Measurements from ENCODE around the gene MOXD1.
"Not testable (repeated sequence)": the region's sequence is repeated elsewhere in the genome, so short reads cannot be mapped to it uniquely, and the experiment has no call there.

MOXD1 gene

GRCh38 chr6:132344811-132345210 lies 56.5 kb downstream of the MOXD1 start:
- no peak for DNase-seq

DNA sequence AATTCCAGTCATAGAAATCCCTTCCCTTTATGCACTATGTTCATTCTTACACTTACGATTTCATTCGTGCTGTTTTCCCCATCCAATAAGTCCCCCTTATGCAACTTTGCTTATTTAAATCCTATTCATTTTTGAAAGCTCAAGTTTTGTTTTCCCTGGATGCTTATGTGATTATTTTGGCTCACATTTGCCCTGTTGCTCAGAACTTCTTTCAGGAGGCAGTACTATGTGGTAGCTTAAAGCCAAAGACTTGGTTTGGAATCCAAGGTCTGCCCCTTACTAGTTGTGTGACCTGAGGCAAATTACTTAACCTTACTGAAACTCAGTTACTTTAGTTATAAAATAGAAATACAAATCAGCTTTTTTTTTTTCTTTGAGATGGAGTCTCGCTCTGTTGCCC lies 59.6 kb downstream of the MOXD1 start:
- DNase-seq: no peak

DNA sequence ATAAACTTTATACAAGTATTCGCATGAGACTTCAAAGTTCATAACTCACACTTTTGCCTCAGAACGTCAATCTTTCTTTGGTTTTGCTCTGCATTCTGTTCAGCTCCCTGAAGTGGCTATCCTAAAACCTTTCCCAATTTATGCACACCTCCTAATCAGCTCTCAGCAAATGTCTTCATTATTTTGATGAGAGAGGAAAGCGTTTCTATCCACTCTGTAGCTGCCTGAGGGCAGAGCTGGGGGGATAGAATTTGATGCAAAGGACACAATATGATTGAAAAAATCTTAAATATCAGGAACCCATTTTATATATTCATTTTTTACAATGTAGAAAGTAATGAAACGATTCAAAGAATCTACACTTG lies 66.8 kb downstream of the MOXD1 start:
- no peak for DNase-seq

- DNase-seq: no peak
Measured at GRCh38 chr6:132333639-132334520, 67.4 kb downstream of the MOXD1 start.

GRCh38 chr6:132330759-132331158 lies 70.5 kb downstream of the MOXD1 start:
- no peak for DNase-seq

DNA sequence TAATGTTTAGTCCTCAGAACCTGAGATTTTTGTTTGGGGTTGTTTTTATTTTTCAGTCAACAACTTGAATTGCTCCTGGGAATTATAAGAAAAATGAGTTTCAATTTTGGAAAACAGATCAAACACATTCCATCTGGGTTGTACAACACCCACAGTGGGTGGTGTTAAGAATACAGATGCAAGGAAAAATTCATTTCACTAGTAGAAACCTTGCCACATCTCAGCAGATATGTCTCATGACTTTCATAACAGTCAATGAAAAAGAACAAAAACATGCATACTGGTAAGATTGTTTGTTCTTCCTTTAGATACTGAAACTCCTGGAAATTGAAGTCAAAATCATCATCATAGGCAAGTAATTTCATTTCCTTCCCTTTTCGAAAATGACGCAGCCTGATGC lies 78.9 kb downstream of the MOXD1 start:
- DNase-seq: no peak

DNA sequence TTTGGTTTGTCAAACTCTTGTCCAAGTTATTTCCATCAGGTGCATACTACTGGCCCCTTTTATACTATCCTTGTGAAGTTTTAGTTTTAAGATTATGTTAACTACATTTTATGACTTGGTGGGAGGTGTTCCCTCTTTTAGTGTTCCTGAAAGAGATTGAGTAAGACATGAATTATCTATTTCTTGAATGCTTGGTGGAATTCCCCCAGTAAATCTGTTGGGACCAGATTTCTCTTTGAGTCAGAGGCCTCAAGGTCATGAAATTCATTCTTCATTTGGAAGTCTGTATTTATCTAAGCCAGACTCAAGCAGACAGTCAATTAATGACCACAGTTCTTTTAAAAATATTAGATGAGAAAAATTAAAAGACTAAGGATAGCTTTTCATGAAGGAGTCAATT lies 81.3 kb downstream of the MOXD1 start:
- DNase-seq: no peak

DNA sequence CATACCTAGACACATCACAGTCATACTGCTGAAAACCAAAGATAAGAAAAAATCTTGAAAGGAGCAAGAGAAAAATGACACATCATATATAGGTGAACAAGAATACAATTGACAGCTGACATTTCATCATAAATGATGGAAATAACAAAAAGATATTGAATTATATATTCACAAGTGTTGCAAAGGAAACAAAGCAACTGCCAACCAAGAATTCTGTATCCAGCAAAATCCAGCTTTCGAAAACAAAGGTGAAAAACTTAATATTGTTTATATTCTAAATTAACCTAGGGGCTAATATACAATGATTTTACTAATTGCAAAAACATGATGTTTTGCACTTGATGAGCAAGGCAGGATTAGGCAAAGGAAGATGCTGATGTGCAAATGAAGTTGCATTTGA lies 84.3 kb downstream of the MOXD1 start:
- no peak for DNase-seq

DNA sequence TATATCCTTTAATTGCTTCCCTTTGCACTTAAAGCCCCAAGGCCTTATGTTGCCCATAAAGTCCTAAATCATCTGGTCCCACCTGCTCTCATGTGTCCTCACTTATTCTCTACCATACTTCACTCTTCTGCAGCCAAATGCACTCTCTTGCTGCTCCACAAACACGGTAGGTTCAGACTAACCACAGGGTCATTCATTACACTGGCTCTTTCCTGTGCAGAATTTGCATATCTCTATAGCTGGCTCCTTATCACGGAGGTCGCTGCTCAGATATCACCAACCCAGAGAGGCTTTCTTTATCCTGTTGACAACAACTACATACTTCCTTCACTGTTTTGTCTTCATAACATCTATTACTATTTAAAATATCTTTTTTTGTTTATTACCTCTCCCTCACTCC lies 86.8 kb downstream of the MOXD1 start:
- DNase-seq: no peak

DNA sequence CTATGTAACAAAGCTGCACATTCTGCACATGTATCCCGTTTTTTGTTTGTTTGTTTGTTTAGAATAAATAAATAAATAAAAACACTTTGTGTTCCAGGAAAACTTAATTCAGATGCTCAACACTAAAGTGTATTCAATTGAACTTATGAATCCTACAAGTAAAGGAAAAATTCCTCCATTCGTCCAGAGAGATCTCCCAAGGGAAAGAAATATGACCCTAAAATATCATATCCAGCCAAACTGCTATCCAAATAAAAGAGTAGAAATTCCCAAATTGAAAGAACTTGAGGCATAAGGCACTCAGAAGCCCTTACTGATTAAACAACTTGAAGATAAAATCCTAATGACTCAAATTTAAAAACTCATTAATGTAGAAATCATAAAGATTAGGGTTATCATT lies 90.4 kb downstream of the MOXD1 start:
- DNase-seq: no peak

- DNase-seq: not testable (repeated sequence)
Measured at GRCh38 chr6:132310151-132310550, 91.1 kb downstream of the MOXD1 start.

- no peak for DNase-seq
Measured at GRCh38 chr6:132304891-132305305, 96.4 kb downstream of the MOXD1 start.

- DNase-seq: peak; percentile 26
Measured at GRCh38 chr6:132300323-132300949, 100.8 kb downstream of the MOXD1 start.

DNA sequence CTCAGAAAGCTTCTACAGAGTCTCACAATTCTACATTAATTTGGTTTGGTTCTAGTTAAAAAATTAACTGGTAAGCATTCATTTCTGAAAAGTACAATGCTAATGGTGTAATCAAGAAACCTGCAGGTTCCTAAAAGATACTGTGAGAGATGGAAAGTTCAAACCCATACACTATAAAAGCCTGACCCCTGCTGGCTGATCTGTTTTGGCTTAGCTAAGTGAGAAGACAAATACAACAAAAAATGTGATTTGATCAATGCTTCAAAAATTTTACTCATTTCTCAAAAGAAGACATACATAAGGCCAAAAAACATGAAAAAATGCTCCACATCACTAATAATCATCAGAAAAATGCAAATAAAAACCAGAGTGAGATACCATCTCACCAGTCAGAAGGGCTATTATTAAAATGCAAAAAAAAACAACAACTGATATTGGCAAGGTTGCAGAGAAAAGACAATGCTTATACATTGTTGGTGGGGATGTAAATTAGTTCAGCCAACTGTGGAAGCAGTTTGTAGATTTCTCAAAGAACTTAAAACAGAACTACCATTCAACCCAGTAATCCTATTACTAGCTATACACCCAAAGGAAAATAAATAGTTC lies 102.8 kb downstream of the MOXD1 start:
- peak; percentile 32 for DNase-seq

- no peak for DNase-seq
Measured at GRCh38 chr6:132289756-132290155, 111.5 kb downstream of the MOXD1 start.

GRCh38 chr6:132287101-132287500 lies 114.2 kb downstream of the MOXD1 start:
- peak; percentile 74 for DNase-seq

GRCh38 chr6:132286298-132287019 lies 114.8 kb downstream of the MOXD1 start:
- peak; percentile 81 for DNase-seq

GRCh38 chr6:132285004-132285780 lies 116.1 kb downstream of the MOXD1 start:
- no peak for DNase-seq

DNA sequence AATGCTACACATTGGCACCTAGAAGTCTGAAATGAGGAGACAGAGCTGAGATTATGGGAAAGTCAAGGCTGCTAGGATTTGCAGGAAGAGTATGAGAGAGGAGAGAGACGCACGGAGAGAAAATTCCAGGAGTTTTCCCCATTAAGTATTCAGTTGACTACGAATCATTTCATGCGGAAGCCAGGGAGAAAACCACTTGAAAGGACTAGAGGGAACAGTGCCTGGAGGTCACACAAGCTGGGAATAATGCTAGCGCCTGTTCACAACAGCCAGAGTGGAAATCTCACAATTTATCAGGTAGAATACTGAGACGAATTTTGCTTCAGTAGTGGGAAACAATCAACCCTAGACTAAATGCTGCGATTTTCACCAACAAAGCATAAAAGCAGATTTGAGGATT lies 118.6 kb downstream of the MOXD1 start:
- DNase-seq: no peak

DNA sequence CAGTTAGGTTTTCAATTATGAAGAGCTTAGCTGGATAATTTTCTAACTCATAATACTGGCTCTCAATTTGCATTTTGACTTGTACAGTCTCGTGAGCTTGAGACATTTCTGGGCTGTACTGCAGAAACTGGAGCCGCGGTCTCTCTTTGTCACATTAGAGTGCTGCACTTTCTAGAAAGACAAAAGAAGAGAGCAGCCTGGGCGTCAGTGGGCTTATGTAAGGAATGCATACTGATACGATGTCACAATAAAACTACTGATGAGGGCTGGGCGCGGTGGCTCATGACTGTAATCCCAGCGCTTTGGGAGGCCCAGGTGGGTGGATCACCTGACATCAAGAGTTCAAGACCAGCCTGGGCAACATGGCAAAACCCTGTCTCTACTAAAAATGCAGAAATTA lies 120.8 kb downstream of the MOXD1 start:
- DNase-seq: no peak

DNA sequence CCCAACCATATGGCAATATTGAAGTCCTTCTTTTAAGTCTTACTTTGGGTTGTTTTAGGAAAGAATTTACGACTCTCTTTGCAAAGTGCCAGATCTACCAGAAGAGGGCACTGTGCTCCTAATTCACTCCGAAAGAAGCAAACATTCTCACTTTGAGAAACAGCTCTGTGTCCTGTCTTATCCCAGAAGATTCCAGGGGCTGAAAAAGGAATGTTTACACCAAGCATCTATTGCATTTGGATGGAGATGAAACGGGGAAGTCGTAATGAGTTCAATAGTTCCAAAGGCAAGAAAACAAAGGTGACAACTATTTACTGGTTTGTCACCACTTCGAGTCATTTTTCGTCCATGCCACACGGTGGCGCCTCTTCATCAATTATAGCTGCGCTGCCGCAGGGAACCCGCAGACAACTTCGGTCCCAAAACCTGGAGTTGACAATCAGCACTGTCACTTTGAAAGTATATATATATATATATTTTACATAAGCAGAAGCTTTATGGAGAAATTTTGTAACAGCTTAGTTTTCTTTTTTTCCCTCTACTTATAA lies 121.6 kb downstream of the MOXD1 start:
- peak; percentile 69 for DNase-seq
